Measurements from ENCODE around the gene CRYBB2.

CRYBB2 gene

GRCh38 chr22:25207553-25208157 is 11.8 kb upstream of the CRYBB2 start:
- Histone ChIP-seq H3K4me2 (ENCODE audit: low read length) (no peak overlapping the region), H3K9me3 (ENCODE audit: control insufficient read depth, insufficient read depth, low read length) (no peaks in the 10 kb centered on the region), H3K4me1 (ENCODE audit: control insufficient read depth, low read length) (no peaks in the 10 kb centered on the region), H3K36me3 (ENCODE audit: control insufficient read depth, low read length) (no peaks in the 10 kb centered on the region), H3K27ac (ENCODE audit: low read depth, low read length) (no peak overlapping the region), H3K27me3 (ENCODE audit: control insufficient read depth, low read length) (no peaks in the 10 kb centered on the region), H3K79me2 (ENCODE audit: control insufficient read depth, low read length) (no peaks in the 10 kb centered on the region), H3K9me2 (replicated peaks; ENCODE audit: control insufficient read depth, low read length) (no peaks in the 10 kb centered on the region), H4K20me1 (ENCODE audit: control insufficient read depth, insufficient read depth, low read depth, low read length) (no peaks in the 10 kb centered on the region), H3K4me3 (ENCODE audit: low read length) (no peak overlapping the region), H3F3A (ENCODE audit: control insufficient read depth, insufficient read depth) (no peaks in the 10 kb centered on the region)
- TF ChIP-seq CTCF (IDR thresholded peaks at IDR 0.05; ENCODE audit: low read depth, low read length, poor library complexity, severe bottlenecking), result no peak
- TF ChIP-seq EZH2phosphoT487 (IDR thresholded peaks at IDR 0.05; ENCODE audit: borderline replicate concordance, low read length), result no peak

- no peaks in the 10 kb centered on the region for H3K36me3 ChIP-seq (ENCODE audit: control insufficient read depth, low read length)
- no peaks in the 10 kb centered on the region for H3K9me2 ChIP-seq (replicated peaks; ENCODE audit: control insufficient read depth, low read length)
- H3K27me3 ChIP-seq (ENCODE audit: control insufficient read depth, low read length), result no peaks in the 10 kb centered on the region
- TF ChIP-seq EZH2phosphoT487 (IDR thresholded peaks at IDR 0.05; ENCODE audit: borderline replicate concordance, low read length), result no peak
- TF ChIP-seq CTCF (IDR thresholded peaks at IDR 0.05; ENCODE audit: low read depth, low read length, poor library complexity, severe bottlenecking), result no peak
- H3K27ac ChIP-seq (ENCODE audit: low read depth, low read length), result no peak overlapping the region
- no peaks in the 10 kb centered on the region for H3F3A ChIP-seq (ENCODE audit: control insufficient read depth, insufficient read depth)
- no peaks in the 10 kb centered on the region for H3K4me1 ChIP-seq (ENCODE audit: control insufficient read depth, low read length)
- no peaks in the 10 kb centered on the region for H4K20me1 ChIP-seq (ENCODE audit: control insufficient read depth, insufficient read depth, low read depth, low read length)
- H3K9me3 ChIP-seq (ENCODE audit: control insufficient read depth, insufficient read depth, low read length), result no peaks in the 10 kb centered on the region
- H3K79me2 ChIP-seq (ENCODE audit: control insufficient read depth, low read length), result no peaks in the 10 kb centered on the region
- H3K4me2 ChIP-seq (ENCODE audit: low read length), result no peak overlapping the region
- no peak overlapping the region for H3K4me3 ChIP-seq (ENCODE audit: low read length)
Observed at GRCh38 chr22:25208328-25208727, 11.1 kb upstream of the CRYBB2 start.

- no peaks in the 10 kb centered on the region for H3K9me3 ChIP-seq (ENCODE audit: control insufficient read depth, insufficient read depth, low read length)
- no peak overlapping the region for H3K4me3 ChIP-seq (ENCODE audit: low read length)
- H4K20me1 ChIP-seq (ENCODE audit: control insufficient read depth, insufficient read depth, low read depth, low read length), result no peaks in the 10 kb centered on the region
- no peaks in the 10 kb centered on the region for H3K4me1 ChIP-seq (ENCODE audit: control insufficient read depth, low read length)
- no peaks in the 10 kb centered on the region for H3F3A ChIP-seq (ENCODE audit: control insufficient read depth, insufficient read depth)
- no peaks in the 10 kb centered on the region for H3K79me2 ChIP-seq (ENCODE audit: control insufficient read depth, low read length)
- no peaks in the 10 kb centered on the region for H3K9me2 ChIP-seq (replicated peaks; ENCODE audit: control insufficient read depth, low read length)
- H3K36me3 ChIP-seq (ENCODE audit: control insufficient read depth, low read length), result no peaks in the 10 kb centered on the region
- no peak overlapping the region for H3K4me2 ChIP-seq (ENCODE audit: low read length)
- TF ChIP-seq CTCF (IDR thresholded peaks at IDR 0.05; ENCODE audit: low read depth, low read length, poor library complexity, severe bottlenecking) (no peak), EZH2phosphoT487 (IDR thresholded peaks at IDR 0.05; ENCODE audit: borderline replicate concordance, low read length) (no peak)
- no peak overlapping the region for H3K27ac ChIP-seq (ENCODE audit: low read depth, low read length)
- no peaks in the 10 kb centered on the region for H3K27me3 ChIP-seq (ENCODE audit: control insufficient read depth, low read length)
Observed at GRCh38 chr22:25208743-25209505, 10.5 kb upstream of the CRYBB2 start.
